ENCODE data around the gene PHF21A.
A peak's percentile ranks its signal among the peaks of the same experiment; 100 is the strongest.
"Not testable (repeated sequence)": the region's sequence is repeated elsewhere in the genome, so short reads cannot be mapped to it uniquely, and the experiment has no call there.

The PHF21A gene

GRCh38 chr11:46120346-46121300 is 631 bp downstream of the PHF21A start:
- peak; percentile 91 for DNase-seq

- DNase-seq = peak; percentile 88
Observed at GRCh38 chr11:46119352-46120216, 1.7 kb downstream of the PHF21A start.

DNA sequence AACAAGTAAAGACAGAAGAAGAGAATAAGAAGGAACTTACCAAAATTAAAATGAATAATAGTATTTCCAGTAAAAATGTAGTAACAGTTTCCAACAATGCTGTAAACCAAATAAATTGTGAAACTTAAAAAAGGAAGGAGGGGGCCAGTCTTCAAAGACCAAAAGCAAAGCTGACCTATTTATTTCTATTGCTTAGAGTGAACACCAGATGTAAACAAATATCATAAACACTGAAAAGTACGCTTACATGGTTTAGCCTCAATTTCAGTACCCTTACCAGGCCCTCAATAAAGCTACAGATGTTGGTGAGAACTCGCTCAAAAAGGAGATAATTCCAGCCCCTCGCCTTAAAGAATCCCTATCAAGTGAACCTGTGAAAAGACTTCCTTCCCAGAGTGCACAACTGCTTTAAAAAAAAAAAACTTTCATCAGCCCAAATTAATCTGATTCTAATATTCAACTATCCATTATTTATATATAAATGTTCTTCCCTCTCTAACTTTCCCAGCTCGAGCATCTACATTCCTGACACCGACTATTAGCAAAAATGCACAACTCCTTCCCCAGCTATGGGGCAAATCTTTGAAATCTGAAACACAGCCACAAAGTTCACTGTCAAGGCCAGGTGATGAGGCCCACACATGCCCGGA is 2.4 kb downstream of the PHF21A start:
- no peak for DNase-seq

GRCh38 chr11:46117842-46118241 is 3.4 kb downstream of the PHF21A start:
- DNase-seq = peak; percentile 23

GRCh38 chr11:46116712-46117037 is 4.6 kb downstream of the PHF21A start:
- not testable (repeated sequence) for DNase-seq

DNA sequence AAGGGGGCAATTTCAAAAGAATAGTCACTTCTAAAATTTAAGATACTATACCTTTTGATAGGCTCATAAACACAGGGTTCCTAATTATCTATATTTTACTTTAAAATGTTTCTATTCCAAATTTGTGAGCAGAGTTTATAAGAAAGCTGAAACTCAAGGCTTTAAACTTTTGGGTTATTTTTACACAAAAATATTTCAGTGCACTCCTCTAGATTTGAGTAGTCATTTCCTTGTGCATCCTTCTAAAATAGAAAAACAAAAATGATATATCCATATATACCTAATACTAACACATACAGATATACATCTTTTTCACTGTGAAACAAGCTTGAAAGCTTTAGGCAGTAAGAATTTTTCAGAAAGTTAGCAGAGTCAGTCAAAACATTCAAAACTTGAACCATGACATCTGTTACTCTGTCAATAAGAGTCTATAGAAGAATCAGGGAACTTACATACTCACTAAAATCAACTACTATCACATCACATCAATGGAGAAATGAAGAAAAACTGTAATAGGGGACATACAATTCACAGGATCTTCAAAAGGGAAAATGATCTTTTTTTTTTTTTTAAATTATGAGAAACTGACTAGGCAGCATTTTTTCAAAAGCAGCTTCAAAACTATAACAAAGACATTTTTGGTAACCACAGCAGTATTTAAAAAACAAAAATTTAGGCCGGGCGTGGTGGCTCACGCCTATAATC is 5.1 kb downstream of the PHF21A start:
- no peak for DNase-seq

GRCh38 chr11:46114961-46115360 is 6.3 kb downstream of the PHF21A start:
- DNase-seq = no peak

DNA sequence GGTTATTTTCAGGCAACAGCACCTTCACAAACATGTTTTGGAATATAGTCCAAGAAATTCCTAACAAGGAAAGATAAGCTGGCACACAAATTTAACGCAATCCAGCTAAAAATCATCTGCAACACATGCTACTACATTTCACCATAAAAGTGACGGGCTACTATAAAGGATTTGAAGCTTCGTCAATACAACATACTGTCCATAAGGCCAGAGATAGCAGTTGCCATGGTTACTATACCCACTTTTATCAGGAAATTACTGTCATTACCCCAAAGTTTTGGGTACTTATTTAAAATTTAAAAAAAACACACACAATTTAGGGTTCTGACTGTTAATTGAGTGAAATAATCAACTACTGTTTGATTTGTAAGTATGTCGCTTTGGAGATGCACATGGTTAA is 6.9 kb downstream of the PHF21A start:
- DNase-seq = no peak

GRCh38 chr11:46112961-46113607 is 8.2 kb downstream of the PHF21A start:
- DNase-seq = peak; percentile 85

- no peak for DNase-seq
Observed at GRCh38 chr11:46108751-46109150, 12.5 kb downstream of the PHF21A start.

- DNase-seq = no peak
Observed at GRCh38 chr11:46107780-46108179, 13.5 kb downstream of the PHF21A start.

DNA sequence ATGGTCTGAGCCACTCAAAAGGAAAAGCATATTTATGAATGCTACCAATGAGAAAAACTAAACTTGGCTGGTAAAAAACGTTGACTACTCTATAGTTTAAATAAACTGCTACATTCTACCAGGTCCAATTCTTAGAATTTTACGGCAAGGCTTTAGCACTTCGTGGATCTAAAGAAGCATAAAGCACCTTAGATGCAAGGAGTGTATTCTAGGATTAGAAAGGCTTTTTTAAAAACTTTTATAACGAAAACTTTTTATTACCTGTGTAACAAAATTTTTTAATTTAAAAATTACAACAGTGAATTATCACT is 13.9 kb downstream of the PHF21A start:
- DNase-seq = no peak

DNA sequence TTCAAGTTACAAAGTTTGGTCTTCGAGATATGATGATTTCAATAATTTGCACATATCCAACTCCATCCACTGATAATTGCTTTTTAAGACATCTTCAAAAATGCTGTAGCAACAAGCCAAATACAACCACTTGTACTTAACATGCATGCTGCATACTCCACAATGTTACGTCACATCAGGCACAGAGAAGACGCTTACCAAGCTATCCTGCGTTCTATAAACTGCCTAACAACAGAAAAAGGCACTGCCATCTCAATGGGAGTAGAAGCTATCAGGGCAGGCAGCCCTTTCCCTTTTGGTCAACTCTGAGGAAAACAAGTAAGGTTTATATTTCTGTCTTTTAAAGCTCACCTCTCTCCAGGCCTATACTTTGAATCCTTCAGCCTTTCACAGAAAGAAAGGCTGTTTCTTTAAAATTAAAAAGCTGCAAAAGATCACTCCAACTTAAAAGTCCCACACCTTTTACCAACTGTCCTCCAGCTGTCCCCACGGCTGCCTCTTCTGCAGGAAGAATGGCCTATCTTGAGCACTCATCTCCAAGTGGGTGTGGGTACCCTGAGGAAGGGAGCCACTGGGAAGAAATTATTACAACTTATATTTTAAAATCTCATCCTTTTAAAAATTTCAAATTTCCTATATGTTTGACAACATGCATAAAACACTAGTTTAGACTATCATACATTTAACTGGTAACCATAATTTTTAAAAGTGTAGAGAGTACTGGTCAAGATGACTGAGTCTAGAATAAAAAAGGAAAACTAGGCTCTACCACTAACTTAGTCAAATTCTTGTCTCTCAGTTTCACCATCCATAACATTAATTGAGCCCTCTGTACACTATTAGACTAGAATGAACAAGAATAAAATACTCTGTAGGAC is 14.5 kb downstream of the PHF21A start:
- DNase-seq = no peak

GRCh38 chr11:46105926-46106325 is 15.3 kb downstream of the PHF21A start:
- DNase-seq = no peak

GRCh38 chr11:46105134-46105628 is 16.1 kb downstream of the PHF21A start:
- DNase-seq = no peak

- DNase-seq = no peak
Observed at GRCh38 chr11:46102843-46103242, 18.4 kb downstream of the PHF21A start.

GRCh38 chr11:46100670-46101069 is 20.6 kb downstream of the PHF21A start:
- DNase-seq = no peak

DNA sequence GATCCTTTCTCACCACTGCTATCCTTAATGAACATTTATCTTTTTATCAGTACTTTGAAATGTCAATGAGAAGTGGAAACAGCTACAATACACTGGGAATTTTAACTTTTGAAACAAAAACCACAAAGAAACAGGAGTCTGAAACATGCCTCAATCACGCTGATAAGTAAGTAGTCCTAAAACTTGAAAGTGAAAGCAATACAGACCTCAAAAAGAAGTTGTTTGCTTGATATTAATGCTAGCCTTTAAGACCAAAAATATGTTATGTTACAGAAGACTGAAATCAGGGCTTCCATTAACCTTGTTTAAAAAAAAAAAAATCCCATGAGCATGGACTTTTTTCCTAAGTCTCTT is 21.3 kb downstream of the PHF21A start:
- DNase-seq = peak; percentile 12

DNA sequence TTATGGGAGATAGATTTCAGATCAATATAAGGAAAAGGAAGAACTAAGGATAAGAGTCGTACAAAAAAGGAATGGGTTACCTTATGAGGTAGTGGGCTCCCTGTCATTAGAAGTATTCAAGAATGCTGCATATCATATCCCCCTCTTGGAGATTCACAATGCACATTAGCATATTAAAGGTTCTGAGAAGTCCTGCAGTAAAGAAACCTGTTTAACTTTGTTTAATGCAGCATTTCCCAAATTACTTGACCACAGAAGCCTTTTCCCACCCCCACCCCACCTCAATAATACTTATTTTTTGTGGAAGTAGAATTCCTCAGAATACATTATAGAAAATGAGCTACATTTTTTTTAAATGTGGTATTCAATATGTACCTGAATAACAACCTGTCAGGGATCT is 30.9 kb downstream of the PHF21A start:
- no peak for DNase-seq

GRCh38 chr11:46079662-46080061 is 41.6 kb downstream of the PHF21A start:
- no peak for DNase-seq

DNA sequence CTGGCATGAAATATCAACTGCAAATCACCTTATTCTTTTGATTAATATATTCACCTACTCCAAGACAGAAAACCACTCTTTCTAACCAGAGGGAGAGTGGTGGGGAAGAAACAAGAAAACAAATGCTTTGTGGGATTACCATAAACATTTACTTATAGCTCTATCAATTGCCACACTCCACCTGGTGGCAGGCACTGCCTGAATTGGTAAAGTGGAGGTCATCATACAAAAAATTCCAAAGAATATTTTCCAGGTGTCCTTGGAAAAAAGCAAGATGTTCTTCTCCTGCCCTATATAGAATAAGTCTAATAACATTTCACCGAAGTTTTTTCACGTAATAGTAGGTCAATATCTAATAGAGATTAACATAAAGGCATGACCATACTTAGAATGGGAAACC is 45.3 kb downstream of the PHF21A start:
- no peak for DNase-seq
